NK-92 (cell line): ENCODE measurements around the gene ZDBF2.
"Not testable (repeated sequence)": the region's sequence is repeated elsewhere in the genome, so short reads cannot be mapped to it uniquely, and the experiment has no call there.

Experiments used
- DNase-seq: peaks from one replicate; lab custom pipeline; 2025; ENCODE audit not compliant: unreplicated experiment; lab: John Stamatoyannopoulos, UW

Gene ZDBF2

GRCh38 chr2:206259376-206260187, 14.9 kb upstream of the ZDBF2 start:
- DNase-seq: no peak

- no peak for DNase-seq
Observed at GRCh38 chr2:206260188-206261012, 14.1 kb upstream of the ZDBF2 start.

GRCh38 chr2:206263959-206264603, 10.4 kb upstream of the ZDBF2 start:
- DNase-seq: no peak

GRCh38 chr2:206266130-206267125, 8.0 kb upstream of the ZDBF2 start:
- no peak for DNase-seq

- no peak for DNase-seq
Observed at GRCh38 chr2:206267567-206267966, 6.9 kb upstream of the ZDBF2 start.

GRCh38 chr2:206271065-206271464, 3.4 kb upstream of the ZDBF2 start:
- DNase-seq: no peak

- DNase-seq: no peak
Observed at GRCh38 chr2:206273905-206274304, 558 bp upstream of the ZDBF2 start.

GRCh38 chr2:206275312-206276055, 1.0 kb downstream of the ZDBF2 start:
- no peak for DNase-seq

- no peak for DNase-seq
Observed at GRCh38 chr2:206276169-206276942, 1.9 kb downstream of the ZDBF2 start.

- DNase-seq: no peak
Observed at GRCh38 chr2:206277503-206277902, 3.0 kb downstream of the ZDBF2 start.

- DNase-seq: no peak
Observed at GRCh38 chr2:206282746-206283145, 8.3 kb downstream of the ZDBF2 start.

- no peak for DNase-seq
Observed at GRCh38 chr2:206287197-206287596, 12.7 kb downstream of the ZDBF2 start.

- no peak for DNase-seq
Observed at GRCh38 chr2:206289391-206289790, 14.9 kb downstream of the ZDBF2 start.

- no peak for DNase-seq
Observed at GRCh38 chr2:206296128-206296527, 21.7 kb downstream of the ZDBF2 start.

GRCh38 chr2:206299608-206300007, 25.1 kb downstream of the ZDBF2 start:
- not testable (repeated sequence) for DNase-seq

- DNase-seq: no peak
Observed at GRCh38 chr2:206305523-206306245, 31.2 kb downstream of the ZDBF2 start.

- DNase-seq: no peak
Observed at GRCh38 chr2:206311026-206311425, 36.6 kb downstream of the ZDBF2 start.

GRCh38 chr2:206316141-206316540, 41.7 kb downstream of the ZDBF2 start:
- no peak for DNase-seq
